ENCODE measurements around the gene ZFPM1. TPM values are rescaled to one million over a fixed set of nuclear protein-coding genes. Genes with fewer than 3 reads are reported as not detected.

Gene ZFPM1
- polyA plus RNA-seq, 1 experiment: 0.20 TPM

- TF ChIP-seq CTCF (IDR thresholded peaks at IDR 0.05; ENCODE audit: low read depth, low read length): no peak
Measured at GRCh38 chr16:88487124-88487432, 34.0 kb downstream of the ZFPM1 start.

DNA sequence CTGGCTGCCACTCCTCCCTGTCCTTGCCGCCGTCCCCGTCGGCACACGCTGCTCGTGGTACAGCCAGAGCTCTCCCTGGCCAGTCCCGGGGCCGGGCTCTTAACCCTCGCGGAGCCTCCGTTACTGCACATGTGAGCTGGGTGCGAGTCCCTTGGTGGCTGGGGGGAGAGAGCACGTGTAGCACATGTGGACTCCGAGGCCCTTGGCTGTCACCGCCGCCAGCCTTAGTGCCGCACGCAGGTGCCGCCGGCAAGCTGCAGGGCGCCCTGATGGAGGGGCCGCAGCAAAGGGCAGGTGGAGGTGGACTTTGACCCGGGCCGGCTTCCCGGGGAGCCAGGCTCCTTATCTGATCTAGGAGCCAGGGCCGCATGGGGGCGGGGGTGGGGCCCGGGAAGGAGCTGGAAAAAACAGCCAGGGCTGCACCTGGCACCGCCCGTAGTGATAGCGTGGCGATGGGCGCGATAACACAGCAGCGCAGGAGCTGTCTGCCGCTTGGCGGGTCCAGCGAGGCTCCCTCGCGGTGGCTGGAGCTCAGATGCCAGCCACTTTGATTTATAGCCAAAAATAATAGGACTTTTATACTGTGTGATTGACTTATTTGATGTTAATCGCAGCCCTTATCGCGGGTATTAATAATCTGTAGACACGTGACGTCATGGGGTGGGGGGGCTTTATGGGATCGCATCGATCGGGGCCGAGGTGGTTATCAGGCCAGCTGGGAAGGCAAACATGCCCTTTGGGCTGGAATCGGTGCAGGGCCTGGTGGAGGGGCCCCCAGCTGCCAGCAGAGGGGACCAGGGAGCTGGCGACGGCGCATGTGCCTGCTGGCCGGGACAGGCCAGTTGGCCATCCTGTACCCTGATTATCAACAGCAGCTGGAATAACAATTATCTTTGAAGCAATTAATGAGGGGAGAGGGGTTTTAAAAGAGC, 35.1 kb downstream of the ZFPM1 start:
- Histone ChIP-seq H3K27me3 (ENCODE audit: control insufficient read depth, insufficient read depth, low read length) (no peaks in the 10 kb centered on the region), H3K27ac (ENCODE audit: low read depth, low read length) (no peak overlapping the region), H3K9me3 (ENCODE audit: control insufficient read depth, insufficient read depth, low read length) (no peaks in the 10 kb centered on the region; the same call in 1 of the 2 replicates), H3K4me3 (ENCODE audit: low read depth, low read length) (no peak overlapping the region)
- TF ChIP-seq CTCF (IDR thresholded peaks at IDR 0.05; ENCODE audit: low read depth, low read length): no peak
- no peak for DNase-seq (ENCODE audit: low read depth, low spot score)
- CTCF ChIA-PET: no interaction called here
- POLR2A ChIA-PET: no interaction called here

More at GRCh38 chr16:88487124-88487432, 34.0 kb downstream of the ZFPM1 start:
- CTCF ChIA-PET: no interaction called here
- no peaks in the 10 kb centered on the region; the same call in 1 of the 2 replicates for H3K9me3 ChIP-seq (ENCODE audit: control insufficient read depth, insufficient read depth, low read length)
- POLR2A ChIA-PET: no interaction called here
- no peaks in the 10 kb centered on the region for H3K27me3 ChIP-seq (ENCODE audit: control insufficient read depth, insufficient read depth, low read length)
- DNase-seq (ENCODE audit: low read depth, low spot score): no peak
- no peak overlapping the region for H3K4me3 ChIP-seq (ENCODE audit: low read depth, low read length)
- no peak overlapping the region for H3K27ac ChIP-seq (ENCODE audit: low read depth, low read length)

- no peak for TF ChIP-seq CTCF (IDR thresholded peaks at IDR 0.05; ENCODE audit: low read depth, low read length)
- Histone ChIP-seq H3K4me3 (ENCODE audit: low read depth, low read length) (no peak overlapping the region), H3K9me3 (ENCODE audit: control insufficient read depth, insufficient read depth, low read length) (no peaks in the 10 kb centered on the region; the same call in 1 of the 2 replicates), H3K27ac (ENCODE audit: low read depth, low read length) (no peak overlapping the region), H3K27me3 (ENCODE audit: control insufficient read depth, insufficient read depth, low read length) (no peaks in the 10 kb centered on the region)
- ChIA-PET POLR2A (no interaction called here), CTCF (no interaction called here)
- no peak for DNase-seq (ENCODE audit: low read depth, low spot score)
Measured at GRCh38 chr16:88489163-88489741, 36.2 kb downstream of the ZFPM1 start.

- H3K27me3 ChIP-seq (ENCODE audit: control insufficient read depth, insufficient read depth, low read length): no peaks in the 10 kb centered on the region
- no peak for DNase-seq (ENCODE audit: low read depth, low spot score)
- H3K9me3 ChIP-seq (ENCODE audit: control insufficient read depth, insufficient read depth, low read length): no peaks in the 10 kb centered on the region; the same call in 1 of the 2 replicates
- TF ChIP-seq CTCF (IDR thresholded peaks at IDR 0.05; ENCODE audit: low read depth, low read length): no peak
- H3K4me3 ChIP-seq (ENCODE audit: low read depth, low read length): no peak overlapping the region
- no peak overlapping the region for H3K27ac ChIP-seq (ENCODE audit: low read depth, low read length)
- POLR2A ChIA-PET: no interaction called here
- CTCF ChIA-PET: no interaction called here
Measured at GRCh38 chr16:88491001-88491559, 38.0 kb downstream of the ZFPM1 start.

Measured in AG04450 (cell line).